HEK293 (cell line): ENCODE data around the gene PIGP.

Experiments
- KLF16 ChIP-seq: fragments of 450-650 bp; formaldehyde crosslinking; IDR thresholded peaks from 2 replicates; pipeline ENCODE4 v1.5.1; 2017; ENCODE audit warnings: missing biosample characterization, missing genetic modification characterization
- PBX3 ChIP-seq: sonication (generic); formaldehyde crosslinking; IDR thresholded peaks from 2 replicates; pipeline ENCODE4 v1.8.1; 2022; ENCODE audit warnings: mild to moderate bottlenecking, moderate library complexity, missing genetic modification reagents
- REST ChIP-seq: fragments of 450-650 bp; formaldehyde crosslinking; IDR thresholded peaks from 2 replicates; pipeline ENCODE4 v1.5.1; 2016; ENCODE audit warnings: missing biosample characterization, missing genetic modification characterization
- ZBTB7A ChIP-seq: fragments of 450-650 bp; formaldehyde crosslinking; IDR thresholded peaks from 2 replicates; pipeline ENCODE4 v1.5.1; 2016; ENCODE audit warnings: low read depth, missing biosample characterization, missing genetic modification characterization
- ZFP37 ChIP-seq: fragments of 450-650 bp; formaldehyde crosslinking; IDR thresholded peaks from 2 replicates; pipeline ENCODE4 v1.5.1; 2016; ENCODE audit warnings: missing biosample characterization, missing genetic modification characterization
- ZNF248 ChIP-seq: fragments of 450-650 bp; formaldehyde crosslinking; IDR thresholded peaks from 2 replicates; pipeline ENCODE4 v1.5.1; 2017; ENCODE audit warnings: missing biosample characterization, missing genetic modification characterization
- ZNF558 ChIP-seq: fragments of 450-650 bp; formaldehyde crosslinking; IDR thresholded peaks from 2 replicates; pipeline ENCODE4 v1.5.1; 2016; ENCODE audit warnings: missing biosample characterization, missing genetic modification characterization
- ZNF654 ChIP-seq: fragments of 450-650 bp; formaldehyde crosslinking; IDR thresholded peaks from 2 replicates; pipeline ENCODE4 v1.5.1; 2016; ENCODE audit warnings: low read depth, missing biosample characterization, missing genetic modification characterization
- ZNF785 ChIP-seq: fragments of 450-650 bp; formaldehyde crosslinking; IDR thresholded peaks from 2 replicates; pipeline ENCODE4 v1.5.1; 2016; ENCODE audit warnings: missing biosample characterization, missing genetic modification characterization
- TF ChIP-seq, protein P1 (sequence below): fragments of 450-650 bp; formaldehyde crosslinking; IDR thresholded peaks from 2 replicates; pipeline ENCODE4 v1.5.1; 2016; ENCODE audit warnings: missing biosample characterization, missing genetic modification characterization
- TF ChIP-seq, protein P2 (sequence below): fragments of 450-650 bp; formaldehyde crosslinking; IDR thresholded peaks from 2 replicates; pipeline ENCODE4 v1.5.1; 2017; ENCODE audit warnings: missing biosample characterization, missing genetic modification characterization
- TF ChIP-seq, protein P3 (sequence below): fragments of 450-650 bp; formaldehyde crosslinking; IDR thresholded peaks from 2 replicates; pipeline ENCODE4 v1.5.1; 2016; ENCODE audit warnings: missing biosample characterization, missing genetic modification characterization

GRCh38 chr21:37039411-37040075, 33.3 kb downstream of the PIGP start:
- TF ChIP-seq, protein P1, sequence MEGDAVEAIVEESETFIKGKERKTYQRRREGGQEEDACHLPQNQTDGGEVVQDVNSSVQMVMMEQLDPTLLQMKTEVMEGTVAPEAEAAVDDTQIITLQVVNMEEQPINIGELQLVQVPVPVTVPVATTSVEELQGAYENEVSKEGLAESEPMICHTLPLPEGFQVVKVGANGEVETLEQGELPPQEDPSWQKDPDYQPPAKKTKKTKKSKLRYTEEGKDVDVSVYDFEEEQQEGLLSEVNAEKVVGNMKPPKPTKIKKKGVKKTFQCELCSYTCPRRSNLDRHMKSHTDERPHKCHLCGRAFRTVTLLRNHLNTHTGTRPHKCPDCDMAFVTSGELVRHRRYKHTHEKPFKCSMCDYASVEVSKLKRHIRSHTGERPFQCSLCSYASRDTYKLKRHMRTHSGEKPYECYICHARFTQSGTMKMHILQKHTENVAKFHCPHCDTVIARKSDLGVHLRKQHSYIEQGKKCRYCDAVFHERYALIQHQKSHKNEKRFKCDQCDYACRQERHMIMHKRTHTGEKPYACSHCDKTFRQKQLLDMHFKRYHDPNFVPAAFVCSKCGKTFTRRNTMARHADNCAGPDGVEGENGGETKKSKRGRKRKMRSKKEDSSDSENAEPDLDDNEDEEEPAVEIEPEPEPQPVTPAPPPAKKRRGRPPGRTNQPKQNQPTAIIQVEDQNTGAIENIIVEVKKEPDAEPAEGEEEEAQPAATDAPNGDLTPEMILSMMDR (tag by site-specific recombination), result no peak
- TF ChIP-seq, protein P2, sequence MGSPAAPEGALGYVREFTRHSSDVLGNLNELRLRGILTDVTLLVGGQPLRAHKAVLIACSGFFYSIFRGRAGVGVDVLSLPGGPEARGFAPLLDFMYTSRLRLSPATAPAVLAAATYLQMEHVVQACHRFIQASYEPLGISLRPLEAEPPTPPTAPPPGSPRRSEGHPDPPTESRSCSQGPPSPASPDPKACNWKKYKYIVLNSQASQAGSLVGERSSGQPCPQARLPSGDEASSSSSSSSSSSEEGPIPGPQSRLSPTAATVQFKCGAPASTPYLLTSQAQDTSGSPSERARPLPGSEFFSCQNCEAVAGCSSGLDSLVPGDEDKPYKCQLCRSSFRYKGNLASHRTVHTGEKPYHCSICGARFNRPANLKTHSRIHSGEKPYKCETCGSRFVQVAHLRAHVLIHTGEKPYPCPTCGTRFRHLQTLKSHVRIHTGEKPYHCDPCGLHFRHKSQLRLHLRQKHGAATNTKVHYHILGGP, result no peak
- no peak for TF ChIP-seq ZNF785 (tag by site-specific recombination)
- TF ChIP-seq, protein P3, sequence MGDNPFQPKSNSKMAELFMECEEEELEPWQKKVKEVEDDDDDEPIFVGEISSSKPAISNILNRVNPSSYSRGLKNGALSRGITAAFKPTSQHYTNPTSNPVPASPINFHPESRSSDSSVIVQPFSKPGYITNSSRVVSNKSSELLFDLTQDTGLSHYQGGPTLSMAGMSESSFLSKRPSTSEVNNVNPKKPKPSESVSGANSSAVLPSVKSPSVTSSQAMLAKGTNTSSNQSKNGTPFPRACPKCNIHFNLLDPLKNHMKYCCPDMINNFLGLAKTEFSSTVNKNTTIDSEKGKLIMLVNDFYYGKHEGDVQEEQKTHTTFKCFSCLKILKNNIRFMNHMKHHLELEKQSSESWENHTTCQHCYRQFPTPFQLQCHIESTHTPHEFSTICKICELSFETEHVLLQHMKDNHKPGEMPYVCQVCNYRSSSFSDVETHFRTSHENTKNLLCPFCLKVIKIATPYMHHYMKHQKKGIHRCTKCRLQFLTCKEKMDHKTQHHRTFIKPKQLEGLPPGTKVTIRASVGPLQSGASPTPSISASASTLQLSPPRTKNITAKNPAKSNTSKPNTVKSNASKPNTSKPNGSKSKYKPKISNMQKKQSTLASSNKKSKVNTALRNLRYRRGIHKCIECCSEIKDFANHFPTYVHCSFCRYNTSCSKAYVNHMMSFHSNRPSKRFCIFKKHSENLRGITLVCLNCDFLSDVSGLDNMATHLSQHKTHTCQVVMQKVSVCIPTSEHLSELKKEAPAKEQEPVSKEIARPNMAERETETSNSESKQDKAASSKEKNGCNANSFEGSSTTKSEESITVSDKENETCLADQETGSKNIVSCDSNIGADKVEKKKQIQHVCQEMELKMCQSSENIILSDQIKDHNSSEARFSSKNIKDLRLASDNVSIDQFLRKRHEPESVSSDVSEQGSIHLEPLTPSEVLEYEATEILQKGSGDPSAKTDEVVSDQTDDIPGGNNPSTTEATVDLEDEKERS (tag by site-specific recombination), result no peak
- TF ChIP-seq REST (tag by site-specific recombination), result no peak
- no peak for TF ChIP-seq ZNF558 (tag by site-specific recombination)
- TF ChIP-seq ZNF654 (tag by site-specific recombination), result no peak
- TF ChIP-seq KLF16 (tag by site-specific recombination), result no peak
- TF ChIP-seq ZFP37 (tag by site-specific recombination), result no peak
- no peak for TF ChIP-seq ZNF248 (tag by site-specific recombination)
- TF ChIP-seq ZBTB7A (tag by site-specific recombination), result no peak
- no peak for TF ChIP-seq PBX3 (CRISPR knock-in tag)
